Gastroesophageal sphincter (tissue), 4 donors: ENCODE measurements around the gene RBM28. TPM values are rescaled to one million over a fixed set of nuclear protein-coding genes. Genes with fewer than 3 reads are reported as not detected.

Experiments used
- ATAC-seq: fragments of 150-250 bp; one replicate; pipeline ENCODE4 v1.9.1; 2016; ENCODE audit warnings: mild to moderate bottlenecking, moderate library complexity
- H3K27ac ChIP-seq, 4 donors: fragments of 200-600 bp; sonication (generic) in 3 of 4; 1 replicate in 3 of 4; 2 replicates in 1 of 4; pipeline ENCODE4 v1.5.1; 2016 to 2019
- H3K27me3 ChIP-seq: fragments of 200-600 bp; sonication (generic); one replicate; pipeline ENCODE4 v1.5.1; 2019
- H3K36me3 ChIP-seq, 2 donors: fragments of 200-600 bp; sonication (generic); one replicate each; pipeline ENCODE4 v1.5.1; 2019; ENCODE audit warnings: control low read depth in 1 of 2
- H3K4me1 ChIP-seq, 3 donors: fragments of 200-600 bp; sonication (generic); 1 replicate in 2 of 3; 2 replicates in 1 of 3; pipeline ENCODE4 v1.5.1; 2016 to 2019; ENCODE audit warnings: control low read depth in 2 of 3
- H3K4me3 ChIP-seq, 2 donors: fragments of 200-600 bp; sonication (generic); one replicate each; pipeline ENCODE4 v1.5.1; 2019; ENCODE audit warnings: mild to moderate bottlenecking in 1 of 2, moderate library complexity in 1 of 2
- H3K9me3 ChIP-seq, 3 donors: fragments of 200-600 bp; sonication (generic); one replicate each; pipeline ENCODE4 v1.5.1; 2017 to 2019; ENCODE audit warnings: control low read depth in 2 of 3
- CTCF ChIP-seq, 4 experiments: fragments of 200-600 bp in 2 of 4; fragments of 450-650 bp in 2 of 4; sonication (generic) in 1 of 4; IDR thresholded peaks; one replicate each; pipeline ENCODE4 v1.5.1; 2017 to 2019; ENCODE audit warnings: antibody characterized with exemption in 4 of 4, mild to moderate bottlenecking in 2 of 4, moderate library complexity in 2 of 4
- EP300 ChIP-seq: sonication (generic); formaldehyde crosslinking; IDR thresholded peaks from one replicate; pipeline ENCODE4 v1.6.1; 2017; ENCODE audit warnings: antibody characterized with exemption, mild to moderate bottlenecking
- POLR2A ChIP-seq, 2 donors: fragments of 450-650 bp; IDR thresholded peaks; one replicate each; pipeline ENCODE4 v1.6.1; 2017; ENCODE audit warnings: antibody characterized with exemption in 2 of 2, mild to moderate bottlenecking in 2 of 2, moderate library complexity in 1 of 2
- POLR2AphosphoS5 ChIP-seq: sonication (generic); formaldehyde crosslinking; IDR thresholded peaks from one replicate; pipeline ENCODE4 v1.6.1; 2017; ENCODE audit warnings: antibody characterized with exemption
- WGBS, 2 donors: methylation state at CpG; one replicate each; pipeline ENCODE4 v1.1.5; 2018; ENCODE audit warnings: low coverage in 1 of 2; 5-methylcytosine and 5-hydroxymethylcytosine counted together
- small RNA-seq, 4 donors: library from RNA; depleted of rRNA; stranded (forward); fragments of <200 nt; gene quantifications; one replicate each; pipeline ENCODE3, GENCODE V24; 2016
- total RNA-seq, 4 donors: library from RNA; depleted of rRNA; stranded (reverse); fragments of >200 nt; gene quantifications; one replicate each; pipeline ENCODE4 v1.1.0, GENCODE V29; 2016

The RBM28 gene
- total RNA-seq, 4 donors from 2014 or later: 12.7 to 27.1 (median 19.5) TPM

DNA sequence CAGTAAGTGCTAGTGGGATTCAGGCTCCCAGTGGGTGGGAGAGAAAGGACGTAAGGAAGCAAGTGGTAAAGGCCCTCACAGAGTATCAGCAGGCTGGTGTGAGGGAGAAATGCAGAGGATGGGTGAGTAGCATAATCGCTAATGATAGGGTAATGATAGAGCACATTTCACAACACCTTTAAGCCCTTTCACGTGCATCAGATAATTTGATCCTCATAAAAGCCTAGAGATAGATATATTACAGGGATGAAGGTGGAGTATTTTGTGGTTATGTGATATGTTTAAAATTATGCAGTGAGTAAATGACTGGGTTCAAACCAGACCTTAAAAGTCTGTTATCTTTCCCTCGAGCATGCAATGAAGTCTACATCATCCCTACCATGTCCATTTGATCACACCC is 92.4 kb downstream of the RBM28 start:
- H3K4me1 ChIP-seq: no peaks in the 10 kb centered on the region
- no peak for TF ChIP-seq POLR2AphosphoS5
- no peak for TF ChIP-seq EP300
- no peak for TF ChIP-seq POLR2A (IDR thresholded peaks at IDR 0.05)
- no peak for TF ChIP-seq CTCF (IDR thresholded peaks at IDR 0.05)
- no peak overlapping the region for H3K4me3 ChIP-seq
- 45 to 62% methylated on average over 2 to 4 of the region's 4 CpGs for WGBS, 2 donors
- no peaks in the 10 kb centered on the region for H3K9me3 ChIP-seq
- H3K36me3 ChIP-seq: no peaks in the 10 kb centered on the region
- H3K27ac ChIP-seq: no peak overlapping the region
- no peak for ATAC-seq
- H3K27me3 ChIP-seq: peaks cover under 1% of the 10 kb centered on the region

Small RNAs within 50 kb of the gene (small RNA-seq; reads per million reads assigned to genes)
- gene RNU7-27P: 0 reads per million in 4 donors

Other genes with a start within 250 kb of the RBM28 start
- gene LEP, start 102.6 kb downstream of the RBM28 start, total RNA-seq: 1 to 10 TPM in 1 of 4 donors, under 1 TPM in 1, not detected in 2; 0.15 to 6.6 TPM
- 1 to 10 TPM in 1 of 4 donors, under 1 TPM in 3; 0.40 to 1.2 (median 0.82) TPM for gene PRRT4, start 17.8 kb upstream of the RBM28 start, total RNA-seq
- 10 to 100 TPM; 36.9 to 87.1 (median 43.3) TPM for gene IMPDH1, start 66.1 kb upstream of the RBM28 start, total RNA-seq
- gene HILPDA, start 112.0 kb upstream of the RBM28 start, total RNA-seq: 10 to 100 TPM in 1 of 4 donors, 1 to 10 TPM in 3; 2.8 to 19.0 (median 6.6) TPM
- gene METTL2B, start 132.8 kb upstream of the RBM28 start, total RNA-seq: 10 to 100 TPM; 20.4 to 29.8 (median 27.1) TPM